Aorta (tissue), 5 donors: Measurements from ENCODE around the gene KIF26B. TPM values are rescaled to one million over a fixed set of nuclear protein-coding genes. Genes with fewer than 3 reads are reported as not detected.

Source experiments
- ATAC-seq: fragments of 200-7000 bp; cut with Tn5 transposase; one replicate; pipeline ENCODE4 v1.9.1; 2022; ENCODE audit warnings: moderate library complexity; ENCODE audit not compliant: low FRiP score
- DNase-seq, 2 donors: peaks; one replicate each; pipeline ENCODE4 v3.0.0-alpha.2; 2020
- H3K27ac ChIP-seq, 2 donors: one replicate each; pipeline ENCODE4 v1.5.1; 2013; ENCODE audit warnings: low read length in 2 of 2, mild to moderate bottlenecking in 2 of 2, moderate library complexity in 2 of 2, control low read depth in 1 of 2, inconsistent platforms in 1 of 2, low read depth in 1 of 2
- H3K27me3 ChIP-seq, 2 donors: one replicate each; pipeline ENCODE4 v1.6.1; 2013; ENCODE audit warnings: control low read depth in 1 of 2, low read length in 1 of 2, mild to moderate bottlenecking in 1 of 2, moderate library complexity in 1 of 2; ENCODE audit not compliant: insufficient read depth in 2 of 2, control insufficient read depth in 1 of 2
- H3K36me3 ChIP-seq, 2 donors: one replicate each; pipeline ENCODE4 v1.6.1; 2013; ENCODE audit warnings: control low read depth in 1 of 2, low read length in 1 of 2, mild to moderate bottlenecking in 1 of 2; ENCODE audit not compliant: insufficient read depth in 2 of 2, control insufficient read depth in 1 of 2
- H3K4me1 ChIP-seq, 2 donors: one replicate each; pipeline ENCODE4 v1.6.1; 2013; ENCODE audit warnings: low read length in 2 of 2, control low read depth in 1 of 2, mild to moderate bottlenecking in 1 of 2, moderate library complexity in 1 of 2; ENCODE audit not compliant: insufficient read depth in 2 of 2, control insufficient read depth in 1 of 2
- H3K4me3 ChIP-seq, 2 donors: one replicate each; pipeline ENCODE4 v1.5.1; 2013; ENCODE audit warnings: low read length in 2 of 2, control low read depth in 1 of 2, mild to moderate bottlenecking in 1 of 2
- H3K9me3 ChIP-seq: one replicate; pipeline ENCODE4 v1.6.1; 2013; ENCODE audit warnings: mild to moderate bottlenecking, low read length; ENCODE audit not compliant: control insufficient read depth
- WGBS, 2 donors: extraction: QIAGEN DNeasy Blood & Tissue Kit; methylation state at CpG; one replicate each; pipeline ENCODE4 v1.1.7; 2013; 5-methylcytosine and 5-hydroxymethylcytosine counted together
- intact Hi-C, 2 donors: fragments of 100-400 bp; cut with DNase I; formaldehyde crosslinking; loops; one replicate each; pipeline versions ENCODE4 v1.14.2 to v1.15.0; 2022
- polyA plus RNA-seq, 2 donors: library from polyadenylated mRNA; stranded (reverse); fragments of 200-250 nt; gene quantifications; one replicate each; pipeline ENCODE4 v1.2.3, GENCODE V29; 2013
- total RNA-seq, 2 donors: library from RNA; stranded (reverse); fragmentation: NEBNext Ultra II Directional; extraction: Animal tissue kit (Norgen Biotek cat#: 25700); gene quantifications; one replicate each; pipeline ENCODE4 v1.2.1, GENCODE V29; 2021
- donor health status: healthy with polysubstance abuse.
- donor health status: Bipolar disorder and iron deficiency.
- donor health status: DM: no; HTN: no; CAD: no.
- donor health status: DM: no; HTN: no; CAD: no.
- donor health status: DM: yes; HTN: yes; CAD: no.

KIF26B gene
- total and polyA plus RNA-seq, 4 donors: under 0.01 to 0.58 (median 0.30) TPM

DNA sequence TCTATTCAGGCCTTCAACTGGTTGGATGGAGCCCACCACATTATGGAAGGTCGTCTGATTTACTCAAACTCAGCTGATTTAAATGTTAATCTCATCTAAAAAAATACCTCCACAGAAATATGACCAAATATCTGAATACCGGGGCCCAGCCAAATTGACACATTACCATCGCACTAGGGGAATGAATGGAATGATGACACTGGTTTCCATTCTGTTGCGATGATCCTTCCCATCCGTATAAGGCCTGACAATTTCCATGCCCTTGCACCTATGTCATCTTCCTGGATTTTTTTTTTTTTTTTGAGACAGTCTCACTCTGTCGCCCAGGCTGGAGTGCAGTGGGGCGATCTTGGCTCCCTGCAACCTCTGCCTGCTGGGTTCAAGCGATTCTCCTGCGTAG, 397.5 kb downstream of the KIF26B start:
- intact Hi-C loops: no loop called here
- Histone ChIP-seq H3K9me3 (peaks cover 1% of the 10 kb centered on the region), H3K4me3 (no peak overlapping the region), H3K36me3 (no peaks in the 10 kb centered on the region), H3K27me3 (no peaks in the 10 kb centered on the region), H3K4me1 (no peaks in the 10 kb centered on the region), H3K27ac (no peak overlapping the region)
- 82 to 84% methylated on average over 9 of the region's 9 CpGs for WGBS, 2 donors
- DNase-seq (no peak), ATAC-seq (no peak)

DNA sequence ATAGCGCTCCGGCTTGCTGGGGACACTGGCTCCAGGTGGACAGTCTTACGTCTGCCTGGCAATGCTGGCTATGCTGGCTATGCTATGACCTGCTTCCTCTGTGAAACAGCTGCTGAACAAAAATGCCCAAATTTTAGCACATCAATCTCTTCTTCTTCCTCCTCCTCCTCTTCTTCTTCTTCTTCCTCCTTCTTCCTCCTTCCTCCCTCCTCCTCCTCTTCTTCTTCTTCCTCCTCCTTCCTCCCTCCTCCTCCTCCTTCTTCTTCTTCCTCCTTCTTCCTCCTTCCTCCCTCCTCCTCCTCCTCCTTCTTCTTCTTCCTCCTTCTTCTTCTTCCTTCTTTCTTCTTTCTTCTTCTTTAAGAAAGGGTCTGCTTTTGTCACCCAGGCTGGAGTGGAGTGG, 401.3 kb downstream of the KIF26B start:
- H3K4me3 ChIP-seq: no peak overlapping the region
- DNase-seq (no peak), ATAC-seq (no peak)
- peaks cover 1% of the 10 kb centered on the region for H3K9me3 ChIP-seq
- intact Hi-C loops: no loop called here
- 88 to 93% methylated on average over 3 of the region's 3 CpGs for WGBS, 2 donors
- no peaks in the 10 kb centered on the region for H3K36me3 ChIP-seq
- no peaks in the 10 kb centered on the region for H3K27me3 ChIP-seq
- H3K4me1 ChIP-seq: no peaks in the 10 kb centered on the region
- no peak overlapping the region for H3K27ac ChIP-seq

DNA sequence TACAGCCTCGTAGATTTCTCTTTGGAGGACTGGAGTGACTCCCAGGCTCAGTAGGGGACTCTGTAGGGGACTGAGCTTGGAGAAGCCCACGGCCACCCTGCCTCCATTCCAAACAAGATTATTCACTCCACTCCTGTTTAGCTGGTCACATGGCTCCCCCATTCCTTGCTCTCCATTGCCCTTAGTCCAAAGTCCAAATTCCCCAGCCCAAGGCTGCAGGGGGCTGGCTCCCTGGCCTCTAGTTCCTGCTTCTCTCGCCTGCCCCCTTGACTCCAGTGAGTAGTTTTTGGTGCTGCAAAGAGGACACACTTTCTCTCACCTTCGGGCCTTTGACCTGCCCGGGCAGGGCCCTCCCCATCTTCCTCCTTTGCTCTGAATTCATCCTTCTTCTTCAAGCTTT, 403.3 kb downstream of the KIF26B start:
- Histone ChIP-seq H3K27ac (no peak overlapping the region), H3K27me3 (no peaks in the 10 kb centered on the region), H3K36me3 (no peaks in the 10 kb centered on the region), H3K4me3 (no peak overlapping the region), H3K4me1 (no peaks in the 10 kb centered on the region), H3K9me3 (peaks cover 1% of the 10 kb centered on the region)
- no peak for DNase-seq
- 71 to 74% methylated on average over 5 of the region's 5 CpGs for WGBS, 2 donors
- intact Hi-C loops: no loop called here
- ATAC-seq: no peak

DNA sequence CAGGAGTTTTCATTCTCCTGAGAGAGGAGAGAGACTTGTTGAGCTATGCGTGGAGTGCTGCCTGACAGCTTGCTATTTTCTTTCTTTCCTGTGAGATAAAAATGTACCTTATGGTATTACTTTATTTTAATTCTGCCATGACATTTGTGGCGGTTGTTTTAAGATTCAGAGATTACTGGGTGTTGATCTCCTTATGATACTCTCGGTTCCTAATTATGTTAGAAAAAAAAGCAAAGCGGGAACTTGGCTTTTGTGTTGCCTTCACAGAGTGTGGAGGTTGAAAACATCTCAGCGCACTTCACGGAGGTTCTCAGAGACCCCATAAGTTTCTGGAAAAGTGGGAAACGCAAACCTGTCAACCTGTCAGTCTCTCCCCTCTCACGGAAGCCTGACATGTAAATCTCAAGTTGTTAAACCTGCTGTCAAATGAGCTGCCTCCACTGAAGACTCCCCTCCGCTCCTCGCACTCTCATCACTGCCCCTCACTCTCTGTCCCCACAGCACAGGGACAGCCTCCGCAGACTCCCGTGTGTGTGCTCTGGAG, 405.6 kb downstream of the KIF26B start:
- Histone ChIP-seq H3K36me3 (no peaks in the 10 kb centered on the region), H3K27me3 (no peaks in the 10 kb centered on the region), H3K4me1 (no peaks in the 10 kb centered on the region), H3K27ac (no peak overlapping the region), H3K4me3 (no peak overlapping the region), H3K9me3 (no peaks in the 10 kb centered on the region)
- intact Hi-C loops: no loop called here
- no peak for DNase-seq
- no peak for ATAC-seq
- 52 to 55% methylated on average over 12 of the region's 12 CpGs for WGBS, 2 donors

DNA sequence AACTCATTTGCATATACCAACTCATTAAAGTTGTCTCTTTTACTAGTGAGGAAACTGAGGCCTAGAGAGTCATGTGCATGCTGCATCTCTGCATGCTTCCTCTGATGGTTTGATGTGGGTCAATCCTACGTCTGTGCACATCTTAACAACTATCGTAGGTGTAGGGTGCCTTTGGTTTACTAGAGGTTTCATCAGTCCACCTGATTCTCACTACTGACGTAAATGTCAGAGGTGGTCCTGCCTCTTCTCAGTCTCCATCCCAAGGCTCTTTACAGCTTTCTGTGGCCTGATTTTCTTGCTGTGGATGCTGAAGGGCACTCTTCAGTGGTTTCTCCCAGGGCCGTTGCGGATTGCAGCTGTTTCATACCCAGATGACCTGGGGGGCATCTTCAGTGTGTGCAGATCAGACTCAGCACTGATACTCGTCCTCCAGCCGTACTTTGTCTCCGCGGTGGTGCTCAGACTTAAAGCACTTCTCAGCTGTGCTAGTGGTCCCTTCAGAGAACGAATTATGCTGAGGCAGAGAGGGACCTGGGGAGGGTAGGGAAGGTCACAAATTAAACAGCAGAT, 407.0 kb downstream of the KIF26B start:
- no peak overlapping the region for H3K27ac ChIP-seq
- no peaks in the 10 kb centered on the region for H3K27me3 ChIP-seq
- intact Hi-C loops: no loop called here
- no peaks in the 10 kb centered on the region for H3K4me1 ChIP-seq
- H3K4me3 ChIP-seq: no peak overlapping the region
- ATAC-seq: no peak
- WGBS, 2 donors: 80 to 83% methylated on average over 10 of the region's 10 CpGs
- no peaks in the 10 kb centered on the region for H3K36me3 ChIP-seq
- DNase-seq: no peak
- H3K9me3 ChIP-seq: no peaks in the 10 kb centered on the region

- ATAC-seq (no peak), DNase-seq (no peak)
- H3K27me3 ChIP-seq: no peaks in the 10 kb centered on the region
- WGBS, 2 donors: 48 to 67% methylated on average over 2 of the region's 2 CpGs
- no peaks in the 10 kb centered on the region for H3K9me3 ChIP-seq
- no peak overlapping the region for H3K4me3 ChIP-seq
- no peaks in the 10 kb centered on the region for H3K4me1 ChIP-seq
- no peaks in the 10 kb centered on the region for H3K36me3 ChIP-seq
- intact Hi-C loops: no loop called here
- H3K27ac ChIP-seq: no peak overlapping the region
Observed at GRCh38 chr1:245566134-245566533, 411.3 kb downstream of the KIF26B start.

DNA sequence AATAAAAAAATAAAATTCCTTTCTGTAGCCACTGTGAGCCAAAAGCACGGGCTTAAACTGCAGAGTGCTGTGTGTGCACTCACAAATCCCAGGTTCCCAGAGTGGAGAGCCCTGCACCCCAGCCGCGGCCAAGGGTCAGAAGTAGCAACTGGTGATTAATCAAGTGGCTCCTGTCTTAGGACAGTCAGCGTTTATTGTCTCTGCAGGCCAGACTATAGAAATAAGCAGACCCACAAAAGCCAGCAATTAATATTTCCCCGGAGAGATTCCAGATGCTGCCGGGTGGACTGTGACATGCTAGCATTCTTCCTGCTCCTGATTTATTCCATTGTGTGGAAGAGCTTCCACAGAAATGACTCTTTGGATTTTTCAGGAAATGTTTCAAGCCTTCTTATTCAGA, 412.2 kb downstream of the KIF26B start:
- no peak for ATAC-seq
- Histone ChIP-seq H3K36me3 (no peaks in the 10 kb centered on the region), H3K4me1 (no peaks in the 10 kb centered on the region), H3K27me3 (no peaks in the 10 kb centered on the region), H3K4me3 (no peak overlapping the region), H3K27ac (no peak overlapping the region), H3K9me3 (no peaks in the 10 kb centered on the region)
- 5 to 19% methylated on average over 6 of the region's 6 CpGs for WGBS, 2 donors
- intact Hi-C loops: no loop called here
- no peak for DNase-seq

- Histone ChIP-seq H3K27ac (no peak overlapping the region), H3K36me3 (no peaks in the 10 kb centered on the region), H3K4me3 (no peak overlapping the region), H3K4me1 (no peaks in the 10 kb centered on the region), H3K9me3 (peaks cover 2% of the 10 kb centered on the region), H3K27me3 (no peaks in the 10 kb centered on the region)
- ATAC-seq: no peak
- 29 to 41% methylated on average over 11 of the region's 11 CpGs for WGBS, 2 donors
- DNase-seq: no peak
- intact Hi-C loops: no loop called here
Observed at GRCh38 chr1:245571815-245572294, 417.1 kb downstream of the KIF26B start.

DNA sequence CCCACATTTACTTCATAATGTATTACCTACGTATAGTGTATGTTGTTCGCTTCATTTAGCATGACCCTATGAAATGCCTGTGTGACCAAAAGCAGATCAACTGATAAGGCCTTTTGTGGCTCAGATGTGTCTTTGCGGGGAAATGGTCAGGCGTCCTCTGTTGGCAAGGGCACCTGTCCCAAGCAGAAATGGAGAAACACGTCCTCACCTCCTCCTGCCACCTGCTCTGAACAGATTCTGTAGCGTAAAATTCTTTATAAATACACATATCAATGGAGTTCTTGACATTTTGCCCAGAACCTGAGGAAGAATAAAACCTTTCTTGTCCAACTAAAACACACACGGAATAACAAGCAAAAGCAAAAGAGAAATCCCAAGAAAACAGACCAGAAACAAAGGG, 417.9 kb downstream of the KIF26B start:
- Histone ChIP-seq H3K27me3 (no peaks in the 10 kb centered on the region), H3K36me3 (no peaks in the 10 kb centered on the region), H3K9me3 (peaks cover 2% of the 10 kb centered on the region), H3K4me3 (no peak overlapping the region), H3K4me1 (no peaks in the 10 kb centered on the region), H3K27ac (no peak overlapping the region)
- 51 to 55% methylated on average over 7 of the region's 7 CpGs for WGBS, 2 donors
- intact Hi-C loops: no loop called here
- ATAC-seq (no peak), DNase-seq (no peak)
